ENCODE measurements around the gene ZC2HC1C. TPM values are rescaled to one million over a fixed set of nuclear protein-coding genes. Genes with fewer than 3 reads are reported as not detected.

Gene ZC2HC1C
- total and polyA plus RNA-seq, 2 of the 13 experiments (the other 11 are each of a cell fraction or from before 2014, with no cell fraction given), result 3.3 to 3.5 TPM

DNA sequence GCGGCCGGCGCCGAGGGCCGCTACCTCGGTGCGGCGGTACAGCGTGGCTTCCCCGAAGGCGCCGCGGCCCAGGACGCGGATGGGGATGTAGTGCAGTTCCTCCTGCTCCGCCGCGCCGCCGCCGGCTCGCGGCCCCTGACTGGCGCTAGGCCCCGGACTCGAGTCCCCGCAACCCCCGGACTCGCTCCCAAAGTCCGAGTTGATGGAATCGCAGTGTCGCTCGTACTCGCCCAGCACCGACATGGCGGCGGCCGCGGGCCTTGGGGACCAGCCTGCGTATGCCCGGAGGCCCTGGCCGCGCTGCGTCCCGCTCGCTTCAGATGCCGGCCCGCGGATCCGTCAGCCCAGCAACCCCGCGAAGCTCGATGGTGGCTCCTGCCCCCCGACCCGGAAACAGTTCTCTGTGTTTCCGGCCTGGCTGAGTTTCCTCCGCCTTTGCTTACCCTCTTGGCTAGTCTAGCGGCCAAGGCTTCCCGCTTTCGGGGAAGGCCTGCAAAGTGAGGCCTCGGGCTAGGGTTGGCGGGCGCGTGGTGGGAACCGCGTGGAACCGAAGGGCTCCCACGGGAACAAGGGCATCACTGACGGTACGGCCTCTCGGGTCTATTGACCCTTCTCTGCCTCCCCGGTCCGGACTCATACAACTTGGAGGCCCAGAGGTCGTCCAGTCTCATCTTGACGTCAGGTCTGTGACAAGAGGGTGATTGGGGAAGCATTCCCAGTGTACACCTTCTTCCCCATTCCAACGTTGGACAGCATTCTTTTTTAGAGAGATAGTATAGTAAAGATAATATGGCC is 57.4 kb downstream of the ZC2HC1C start, which contains the start of gene NEK9 (continued):
- TF ChIP-seq, protein P1, sequence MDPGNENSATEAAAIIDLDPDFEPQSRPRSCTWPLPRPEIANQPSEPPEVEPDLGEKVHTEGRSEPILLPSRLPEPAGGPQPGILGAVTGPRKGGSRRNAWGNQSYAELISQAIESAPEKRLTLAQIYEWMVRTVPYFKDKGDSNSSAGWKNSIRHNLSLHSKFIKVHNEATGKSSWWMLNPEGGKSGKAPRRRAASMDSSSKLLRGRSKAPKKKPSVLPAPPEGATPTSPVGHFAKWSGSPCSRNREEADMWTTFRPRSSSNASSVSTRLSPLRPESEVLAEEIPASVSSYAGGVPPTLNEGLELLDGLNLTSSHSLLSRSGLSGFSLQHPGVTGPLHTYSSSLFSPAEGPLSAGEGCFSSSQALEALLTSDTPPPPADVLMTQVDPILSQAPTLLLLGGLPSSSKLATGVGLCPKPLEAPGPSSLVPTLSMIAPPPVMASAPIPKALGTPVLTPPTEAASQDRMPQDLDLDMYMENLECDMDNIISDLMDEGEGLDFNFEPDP (CRISPR knock-in tag; conservative IDR thresholded peaks at IDR 0.05), result 0 out of 2 replicates have a peak, but pooled peaks have one; percentile 78
- TF ChIP-seq ISL2 (CRISPR knock-in tag; IDR thresholded peaks at IDR 0.05) (peak; percentile 78), BRCA1 (CRISPR knock-in tag; IDR thresholded peaks at IDR 0.05) (peak; percentile 82; the same call in 1 of the 2 replicates), MATR3 (CRISPR knock-in tag; IDR thresholded peaks at IDR 0.05) (no peak), FOXK1 (CRISPR knock-in tag; IDR thresholded peaks at IDR 0.05; ENCODE audit: borderline replicate concordance, low read depth) (peak; percentile 90; the same call in 1 of the 2 replicates), ZNF446 (CRISPR knock-in tag; IDR thresholded peaks at IDR 0.05) (no peak), ZNF44 (CRISPR knock-in tag; IDR thresholded peaks at IDR 0.05) (0 out of 2 replicates have a peak, but pooled peaks have one; percentile 63), FOSL2 (CRISPR knock-in tag; IDR thresholded peaks at IDR 0.05) (peak; percentile 19; the same call in 1 of the 2 replicates), SAP130 (CRISPR knock-in tag; IDR thresholded peaks at IDR 0.05; ENCODE audit: low read depth) (peak; percentile 95), CENPT (CRISPR knock-in tag; IDR thresholded peaks at IDR 0.05; ENCODE audit: low read depth) (peak; percentile 83; the same call in 1 of the 2 replicates), ZNF510 (CRISPR knock-in tag; IDR thresholded peaks at IDR 0.05; ENCODE audit: low read depth) (no peak; the same call in 1 of the 2 replicates), ZFP62 (CRISPR knock-in tag; IDR thresholded peaks at IDR 0.05) (no peak), ZNF34 (CRISPR knock-in tag; IDR thresholded peaks at IDR 0.05; ENCODE audit: borderline replicate concordance) (peak; percentile 88; the same call in 1 of the 2 replicates), ZNF709 (CRISPR knock-in tag; IDR thresholded peaks at IDR 0.05) (peak; percentile 79; the same call in 1 of the 2 replicates), ZNF747 (CRISPR knock-in tag; IDR thresholded peaks at IDR 0.05; ENCODE audit: borderline replicate concordance) (peak; percentile 96), SETDB1 (CRISPR knock-in tag; IDR thresholded peaks at IDR 0.05; ENCODE audit: borderline replicate concordance) (peak; percentile 61; the same call in 1 of the 2 replicates), CREB1 (IDR thresholded peaks at IDR 0.05) (peak; percentile 34; the same call in 1 of the 2 replicates), CREB1 (CRISPR knock-in tag; IDR thresholded peaks at IDR 0.05) (peak; percentile 70), ZFP41 (CRISPR knock-in tag; IDR thresholded peaks at IDR 0.05; ENCODE audit: borderline replicate concordance) (no peak), SNAI1 (CRISPR knock-in tag; IDR thresholded peaks at IDR 0.05; ENCODE audit: borderline replicate concordance) (peak; percentile 47; the same call in 1 of the 2 replicates), ZNF781 (CRISPR knock-in tag; IDR thresholded peaks at IDR 0.05; ENCODE audit: borderline replicate concordance, not compliant biosample characterization) (peak; percentile 42), ZNF607 (CRISPR knock-in tag; IDR thresholded peaks at IDR 0.05; ENCODE audit: borderline replicate concordance) (peak; percentile 96), ZKSCAN5 (CRISPR knock-in tag; IDR thresholded peaks at IDR 0.05) (no peak)
- TF ChIP-seq, protein P2, sequence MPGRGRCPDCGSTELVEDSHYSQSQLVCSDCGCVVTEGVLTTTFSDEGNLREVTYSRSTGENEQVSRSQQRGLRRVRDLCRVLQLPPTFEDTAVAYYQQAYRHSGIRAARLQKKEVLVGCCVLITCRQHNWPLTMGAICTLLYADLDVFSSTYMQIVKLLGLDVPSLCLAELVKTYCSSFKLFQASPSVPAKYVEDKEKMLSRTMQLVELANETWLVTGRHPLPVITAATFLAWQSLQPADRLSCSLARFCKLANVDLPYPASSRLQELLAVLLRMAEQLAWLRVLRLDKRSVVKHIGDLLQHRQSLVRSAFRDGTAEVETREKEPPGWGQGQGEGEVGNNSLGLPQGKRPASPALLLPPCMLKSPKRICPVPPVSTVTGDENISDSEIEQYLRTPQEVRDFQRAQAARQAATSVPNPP (CRISPR knock-in tag; IDR thresholded peaks at IDR 0.05), result peak; percentile 21; the same call in 1 of the 2 replicates
- TF ChIP-seq, protein P3, sequence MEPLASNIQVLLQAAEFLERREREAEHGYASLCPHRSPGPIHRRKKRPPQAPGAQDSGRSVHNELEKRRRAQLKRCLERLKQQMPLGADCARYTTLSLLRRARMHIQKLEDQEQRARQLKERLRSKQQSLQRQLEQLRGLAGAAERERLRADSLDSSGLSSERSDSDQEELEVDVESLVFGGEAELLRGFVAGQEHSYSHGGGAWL (CRISPR knock-in tag; IDR thresholded peaks at IDR 0.05), result peak; percentile 95
- TF ChIP-seq, protein P4, sequence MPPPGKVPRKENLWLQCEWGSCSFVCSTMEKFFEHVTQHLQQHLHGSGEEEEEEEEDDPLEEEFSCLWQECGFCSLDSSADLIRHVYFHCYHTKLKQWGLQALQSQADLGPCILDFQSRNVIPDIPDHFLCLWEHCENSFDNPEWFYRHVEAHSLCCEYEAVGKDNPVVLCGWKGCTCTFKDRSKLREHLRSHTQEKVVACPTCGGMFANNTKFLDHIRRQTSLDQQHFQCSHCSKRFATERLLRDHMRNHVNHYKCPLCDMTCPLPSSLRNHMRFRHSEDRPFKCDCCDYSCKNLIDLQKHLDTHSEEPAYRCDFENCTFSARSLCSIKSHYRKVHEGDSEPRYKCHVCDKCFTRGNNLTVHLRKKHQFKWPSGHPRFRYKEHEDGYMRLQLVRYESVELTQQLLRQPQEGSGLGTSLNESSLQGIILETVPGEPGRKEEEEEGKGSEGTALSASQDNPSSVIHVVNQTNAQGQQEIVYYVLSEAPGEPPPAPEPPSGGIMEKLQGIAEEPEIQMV (CRISPR knock-in tag; IDR thresholded peaks at IDR 0.05; ENCODE audit: low read depth), result 0 out of 2 replicates have a peak, but pooled peaks have one; percentile 31
